Activated CD4-positive, alpha-beta T cell treated with anti-CD3 and anti-CD28 coated beads, Interleukin-2, Interleukin-4, amounts not matched to agents 100 ng/mL and 50 ng/mL, durations not matched to agents 16 hours and 8 hours (primary cell): ENCODE results near the gene ZNF628.

Source experiments
- DNase-seq: peaks from one replicate; pipeline ENCODE4 v3.0.0-alpha.2; 2020; ENCODE audit warnings: low spot score

The ZNF628 gene

GRCh38 chr19:55530996-55531395 lies 54.6 kb downstream of the ZNF628 start:
- DNase-seq, result no peak
